HEK293 (cell line): ENCODE results near the gene TOR2A.

ENCODE experiments used
- CTCF ChIA-PET: fragments of 350-600 bp; formaldehyde crosslinking; extraction: SDS; loops from one replicate; lab custom pipeline; 2021; ENCODE audit warnings: antibody characterized with exemption; lab: Yijun Ruan, JAX
- POLR2A ChIA-PET: fragments of 300-600 bp; formaldehyde crosslinking; extraction: SDS; loops from one replicate; lab custom pipeline; 2020; ENCODE audit warnings: antibody characterized with exemption, inconsistent platforms; lab: Yijun Ruan, JAX
- H3K27ac ChIP-seq: fragments of 200-500 bp; sonication (Bioruptor generic); 2 replicates; pipeline ENCODE4 v1.5.1; 2014; ENCODE audit warnings: low read depth, low read length, control low read depth, inconsistent platforms; ENCODE audit errors: extremely low read depth
- H3K36me3 ChIP-seq, 2 experiments: fragments of 200-500 bp in 1 of 2; sonication (Bioruptor generic) in 1 of 2; 1 replicate in 1 of 2; 2 replicates in 1 of 2; pipeline ENCODE4 v1.5.1; 2014 to 2017; ENCODE audit warnings: inconsistent platforms in 2 of 2, low read length in 2 of 2; ENCODE audit not compliant: control insufficient read depth in 2 of 2, insufficient read depth in 1 of 2
- H3K4me1 ChIP-seq: fragments of 200-500 bp; sonication (Bioruptor generic); 2 replicates; pipeline ENCODE4 v1.5.1; 2014; ENCODE audit warnings: mild to moderate bottlenecking, low read length, inconsistent platforms; ENCODE audit not compliant: control insufficient read depth, insufficient read depth
- H3K4me3 ChIP-seq: 2 replicates; pipeline ENCODE4 v1.5.1; 2011; ENCODE audit warnings: low read depth, mild to moderate bottlenecking, control low read depth, low read length, moderate library complexity
- H3K9me3 ChIP-seq: fragments of 200-500 bp; sonication (Bioruptor generic); 2 replicates; pipeline ENCODE4 v1.5.1; 2014; ENCODE audit warnings: low read depth, low read length, inconsistent platforms; ENCODE audit not compliant: control insufficient read depth, insufficient read depth
- ATF2 ChIP-seq: fragments of 450-650 bp; formaldehyde crosslinking; IDR thresholded peaks from 2 replicates; pipeline ENCODE4 v1.5.1; 2016; ENCODE audit warnings: missing biosample characterization, missing genetic modification characterization, low read depth
- KLF16 ChIP-seq: fragments of 450-650 bp; formaldehyde crosslinking; IDR thresholded peaks from 2 replicates; pipeline ENCODE4 v1.5.1; 2017; ENCODE audit warnings: missing biosample characterization, missing genetic modification characterization
- PRDM6 ChIP-seq: fragments of 450-650 bp; formaldehyde crosslinking; IDR thresholded peaks from 2 replicates; pipeline ENCODE4 v1.5.1; 2017; ENCODE audit warnings: missing biosample characterization, missing genetic modification characterization
- RBAK ChIP-seq: fragments of 450-650 bp; formaldehyde crosslinking; IDR thresholded peaks from 2 replicates; pipeline ENCODE4 v1.5.1; 2016; ENCODE audit warnings: missing biosample characterization, missing genetic modification characterization
- SETDB1 ChIP-seq: IDR thresholded peaks from one replicate; pipeline ENCODE4 v1.6.1; 2017; ENCODE audit warnings: mild to moderate bottlenecking, low read length, moderate library complexity, mixed read lengths; ENCODE audit not compliant: insufficient read length
- SP7 ChIP-seq: fragments of 450-650 bp; formaldehyde crosslinking; IDR thresholded peaks from 2 replicates; pipeline ENCODE4 v1.5.1; 2016; ENCODE audit warnings: missing biosample characterization, missing genetic modification characterization
- TCF7L2 ChIP-seq: IDR thresholded peaks from 2 replicates; pipeline ENCODE4 v1.6.1; 2011; ENCODE audit warnings: low read depth, mild to moderate bottlenecking, inconsistent platforms, low read length, moderate library complexity, borderline replicate concordance
- ZBTB26 ChIP-seq: fragments of 450-650 bp; formaldehyde crosslinking; optimal IDR thresholded peaks from 2 replicates; pipeline ENCODE3; 2016; ENCODE audit warnings: missing biosample characterization, mild to moderate bottlenecking, missing genetic modification characterization
- ZBTB49 ChIP-seq: fragments of 450-650 bp; formaldehyde crosslinking; IDR thresholded peaks from 2 replicates; pipeline ENCODE4 v1.5.1; 2016; ENCODE audit warnings: missing biosample characterization, missing genetic modification characterization, low read depth
- ZBTB7A ChIP-seq: fragments of 450-650 bp; formaldehyde crosslinking; IDR thresholded peaks from 2 replicates; pipeline ENCODE4 v1.5.1; 2016; ENCODE audit warnings: low read depth, missing biosample characterization, missing genetic modification characterization
- ZFP3 ChIP-seq: fragments of 450-650 bp; formaldehyde crosslinking; IDR thresholded peaks from 2 replicates; pipeline ENCODE4 v1.5.1; 2016; ENCODE audit warnings: low read depth, missing biosample characterization, missing genetic modification characterization
- ZNF132 ChIP-seq: fragments of 450-650 bp; formaldehyde crosslinking; IDR thresholded peaks from 2 replicates; pipeline ENCODE4 v1.5.1; 2017; ENCODE audit warnings: missing biosample characterization, missing genetic modification characterization, borderline replicate concordance
- ZNF133 ChIP-seq: fragments of 450-650 bp; formaldehyde crosslinking; IDR thresholded peaks from 2 replicates; pipeline ENCODE4 v1.5.1; 2016; ENCODE audit warnings: missing biosample characterization, missing genetic modification characterization
- ZNF169 ChIP-seq: fragments of 450-650 bp; formaldehyde crosslinking; IDR thresholded peaks from 2 replicates; pipeline ENCODE4 v1.5.1; 2016; ENCODE audit warnings: missing biosample characterization, missing genetic modification characterization
- ZNF202 ChIP-seq: fragments of 450-650 bp; formaldehyde crosslinking; IDR thresholded peaks from 2 replicates; pipeline ENCODE4 v1.5.1; 2016; ENCODE audit warnings: missing biosample characterization, missing genetic modification characterization, borderline replicate concordance
- ZNF324 ChIP-seq: fragments of 450-650 bp; formaldehyde crosslinking; IDR thresholded peaks from 2 replicates; pipeline ENCODE4 v1.5.1; 2016; ENCODE audit warnings: missing biosample characterization, missing genetic modification characterization
- ZNF335 ChIP-seq: fragments of 450-650 bp; formaldehyde crosslinking; conservative IDR thresholded peaks from 2 replicates; pipeline ENCODE4 v1.5.1; 2016; ENCODE audit warnings: missing biosample characterization, missing genetic modification characterization
- ZNF341 ChIP-seq: fragments of 450-650 bp; formaldehyde crosslinking; IDR thresholded peaks from 2 replicates; pipeline ENCODE4; 2016; ENCODE audit warnings: low read depth, missing biosample characterization, missing genetic modification characterization
- ZNF521 ChIP-seq: fragments of 450-650 bp; formaldehyde crosslinking; IDR thresholded peaks from 2 replicates; pipeline ENCODE4 v1.5.1; 2017; ENCODE audit warnings: missing biosample characterization, mild to moderate bottlenecking, missing genetic modification characterization
- ZNF530 ChIP-seq: fragments of 450-650 bp; formaldehyde crosslinking; IDR thresholded peaks from 2 replicates; pipeline ENCODE4 v1.5.1; 2016; ENCODE audit warnings: low read depth, missing biosample characterization, missing genetic modification characterization
- ZNF544 ChIP-seq: fragments of 450-650 bp; formaldehyde crosslinking; IDR thresholded peaks from 2 replicates; pipeline ENCODE4 v1.5.0; 2017; ENCODE audit warnings: missing biosample characterization, missing genetic modification characterization
- ZNF558 ChIP-seq: fragments of 450-650 bp; formaldehyde crosslinking; IDR thresholded peaks from 2 replicates; pipeline ENCODE4 v1.5.1; 2016; ENCODE audit warnings: missing biosample characterization, missing genetic modification characterization
- ZNF560 ChIP-seq: fragments of 450-650 bp; formaldehyde crosslinking; IDR thresholded peaks from 2 replicates; pipeline ENCODE4 v1.5.1; 2017; ENCODE audit warnings: missing biosample characterization, missing genetic modification characterization, borderline replicate concordance
- ZNF610 ChIP-seq: fragments of 450-650 bp; formaldehyde crosslinking; IDR thresholded peaks from 2 replicates; pipeline ENCODE4 v1.5.1; 2016; ENCODE audit warnings: missing biosample characterization, missing genetic modification characterization, borderline replicate concordance
- ZNF639 ChIP-seq: fragments of 450-650 bp; formaldehyde crosslinking; IDR thresholded peaks from 2 replicates; pipeline ENCODE4 v1.5.1; 2016; ENCODE audit warnings: missing biosample characterization, missing genetic modification characterization
- ZNF677 ChIP-seq: fragments of 450-650 bp; IDR thresholded peaks from 2 replicates; pipeline ENCODE4 v1.5.0; 2018; ENCODE audit warnings: missing biosample characterization, mild to moderate bottlenecking, missing genetic modification characterization, moderate library complexity
- ZNF768 ChIP-seq: fragments of 450-650 bp; formaldehyde crosslinking; IDR thresholded peaks from 2 replicates; pipeline ENCODE4 v1.5.1; 2018; ENCODE audit warnings: missing biosample characterization, mild to moderate bottlenecking, missing genetic modification characterization
- ZXDB ChIP-seq: fragments of 450-650 bp; formaldehyde crosslinking; IDR thresholded peaks from 2 replicates; pipeline ENCODE4 v1.5.1; 2016; ENCODE audit warnings: missing biosample characterization, missing genetic modification characterization

Gene TOR2A

GRCh38 chr9:127729522-127730256 is 5.4 kb downstream of the TOR2A start:
- no peaks in the 10 kb centered on the region for H3K9me3 ChIP-seq
- no peak overlapping the region for H3K27ac ChIP-seq
- H3K4me3 ChIP-seq: no peak overlapping the region
- CTCF ChIA-PET: interaction anchor here (0.6 to 2.2 kb wide), 4 partner anchors 139 to 226 kb away, joined by 3 to 9 read pairs (median 4); no protein-coding TSS in a partner anchor
- peaks cover 0 to 6% of the 10 kb centered on the region in 2 experiments; a peak in 1 of 3 replicates for H3K36me3 ChIP-seq
- no peaks in the 10 kb centered on the region for H3K4me1 ChIP-seq
- TF ChIP-seq KLF16 (no peak), ZNF560 (no peak), ZBTB49 (tag by site-specific recombination) (no peak), ZNF768 (tag by site-specific recombination) (no peak), ZNF132 (tag by site-specific recombination) (no peak), ATF2 (no peak), ZFP3 (tag by site-specific recombination) (no peak), ZNF558 (tag by site-specific recombination) (no peak), ZNF530 (tag by site-specific recombination) (no peak), ZBTB7A (tag by site-specific recombination) (no peak), ZNF677 (tag by site-specific recombination) (no peak), ZNF521 (tag by site-specific recombination) (no peak), ZNF610 (tag by site-specific recombination) (no peak)
- POLR2A ChIA-PET: interaction anchor here (0.5 kb wide), 1 partner anchor 26 kb away, joined by 4 read pairs; no protein-coding TSS in a partner anchor

- H3K36me3 ChIP-seq: peaks cover 0 to 6% of the 10 kb centered on the region in 2 experiments; a peak in 1 of 3 replicates
- CTCF ChIA-PET: interaction anchor here (0.7 to 2.2 kb wide), 5 partner anchors 42 to 225 kb away, joined by 3 to 9 read pairs (median 3); no protein-coding TSS in a partner anchor
- H3K4me3 ChIP-seq: no peak overlapping the region
- POLR2A ChIA-PET: no interaction called here
- no peak overlapping the region for H3K27ac ChIP-seq
- no peaks in the 10 kb centered on the region for H3K9me3 ChIP-seq
- H3K4me1 ChIP-seq: no peaks in the 10 kb centered on the region
- TF ChIP-seq SETDB1 (no peak), RBAK (no peak), ZXDB (no peak), TCF7L2 (no peak), ZBTB26 (tag by site-specific recombination) (no peak), ZNF544 (tag by site-specific recombination) (no peak), ZNF324 (tag by site-specific recombination) (no peak), ZNF202 (tag by site-specific recombination) (no peak), ZNF341 (tag by site-specific recombination) (no peak), PRDM6 (tag by site-specific recombination) (no peak), ZNF639 (tag by site-specific recombination) (no peak), ZNF133 (tag by site-specific recombination) (no peak), SP7 (tag by site-specific recombination) (no peak), ZNF335 (tag by site-specific recombination) (no peak), ZNF169 (tag by site-specific recombination) (no peak)
Measured at GRCh38 chr9:127728808-127729207, 6.3 kb downstream of the TOR2A start.
